ENCODE data around the gene AHDC1.

The AHDC1 gene

DNA sequence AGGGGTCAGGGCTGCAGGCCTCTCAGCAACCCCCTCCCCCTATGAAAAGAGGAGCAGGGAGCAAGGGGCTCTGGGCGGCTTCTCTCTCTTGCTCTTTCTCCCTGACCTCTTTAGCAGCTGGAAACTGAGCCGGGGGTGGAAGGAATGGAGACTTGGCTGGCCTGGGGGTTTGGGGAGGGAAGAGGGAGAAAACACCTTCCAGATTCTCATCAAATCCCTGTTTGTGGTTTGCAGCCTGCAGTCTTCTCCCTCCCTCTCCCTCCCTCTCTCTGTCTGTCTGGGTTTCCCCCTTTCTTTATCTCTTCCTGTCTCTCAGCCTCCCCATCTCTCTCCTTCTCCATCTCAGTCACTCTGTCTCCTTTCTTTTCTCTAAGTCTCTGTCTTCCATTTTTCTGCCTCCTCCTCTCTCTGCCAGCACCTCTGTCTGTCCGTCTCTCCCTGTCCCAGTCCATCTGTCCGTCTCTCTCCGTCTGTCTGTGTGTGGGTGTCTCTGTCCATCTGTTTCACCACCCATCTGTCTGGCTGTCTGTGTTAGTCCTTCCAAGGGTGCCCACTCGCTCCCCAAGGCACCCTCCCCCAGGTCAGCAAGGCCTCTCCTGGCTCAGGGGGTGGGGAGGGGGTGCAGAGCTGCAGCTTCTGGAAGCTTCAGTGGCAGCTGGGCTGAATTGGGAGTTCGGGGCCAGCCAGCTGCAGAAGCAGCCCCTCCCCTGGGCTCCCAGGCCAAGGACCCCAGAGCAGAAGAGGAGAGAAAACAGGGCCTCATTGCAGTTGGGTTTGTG, 6.2 kb downstream of the AHDC1 start:
- no peak for DNase-seq (ENCODE audit: low read depth)

DNA sequence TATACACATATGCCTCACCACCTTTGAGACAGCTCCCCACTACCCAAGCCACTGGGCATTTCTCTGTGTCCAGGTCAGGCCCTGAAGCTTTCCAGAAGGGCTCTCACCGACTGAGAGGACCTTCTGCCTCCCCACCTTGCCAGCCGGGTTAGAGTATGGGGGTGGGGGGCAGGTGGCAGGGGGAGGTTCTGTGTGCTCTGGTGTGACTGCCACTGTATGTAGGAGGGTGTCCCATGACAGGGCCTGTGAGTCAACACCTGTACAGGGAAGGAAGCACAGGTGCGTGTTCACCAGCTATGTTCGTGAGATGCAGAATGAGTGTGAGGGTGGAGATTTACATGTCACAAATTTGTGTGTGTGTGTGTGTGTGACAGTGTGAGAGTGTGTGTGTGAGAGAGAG, 7.0 kb downstream of the AHDC1 start:
- no peak for DNase-seq (ENCODE audit: low read depth)

DNA sequence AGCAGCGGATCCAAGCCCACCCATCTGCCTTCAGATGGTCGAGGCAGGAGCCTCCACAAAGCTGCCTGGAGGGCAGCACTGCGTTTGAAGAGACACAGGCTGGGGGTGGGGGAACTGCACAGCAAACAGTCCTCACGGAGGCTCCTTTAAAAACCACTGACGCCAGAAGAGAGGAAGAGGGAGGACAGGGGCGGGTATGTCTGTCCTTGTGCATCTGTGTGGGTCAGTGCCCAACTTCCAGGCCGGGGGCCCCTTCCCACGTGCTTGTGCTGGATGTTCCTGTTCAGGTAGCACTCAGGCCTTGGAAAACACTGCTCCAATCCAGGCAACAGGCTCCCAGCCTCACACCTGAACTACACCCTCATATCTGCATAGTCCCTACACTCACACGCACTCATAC, 7.7 kb downstream of the AHDC1 start:
- no peak for DNase-seq (ENCODE audit: low read depth)

DNA sequence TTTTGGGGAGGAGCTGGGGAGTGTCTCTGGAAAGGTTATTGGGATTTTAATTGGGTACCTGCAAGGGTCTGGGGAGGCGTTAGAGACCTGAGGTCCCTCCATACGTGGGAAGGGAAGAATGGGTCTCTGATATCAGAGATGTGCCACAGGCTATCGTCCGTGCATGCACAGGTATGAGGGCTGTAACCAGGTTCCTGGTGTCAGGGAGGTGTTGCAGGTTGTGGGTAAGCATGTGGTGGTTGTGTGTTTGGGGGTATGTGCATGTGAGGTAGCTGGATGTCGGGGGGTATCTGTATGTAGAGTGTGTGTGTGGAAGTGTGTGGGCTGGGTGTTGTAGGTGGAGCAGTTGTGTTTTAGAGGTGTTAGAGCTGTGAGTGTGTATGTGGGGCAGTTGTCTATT, 8.3 kb downstream of the AHDC1 start:
- no peak for DNase-seq (ENCODE audit: low read depth)

DNA sequence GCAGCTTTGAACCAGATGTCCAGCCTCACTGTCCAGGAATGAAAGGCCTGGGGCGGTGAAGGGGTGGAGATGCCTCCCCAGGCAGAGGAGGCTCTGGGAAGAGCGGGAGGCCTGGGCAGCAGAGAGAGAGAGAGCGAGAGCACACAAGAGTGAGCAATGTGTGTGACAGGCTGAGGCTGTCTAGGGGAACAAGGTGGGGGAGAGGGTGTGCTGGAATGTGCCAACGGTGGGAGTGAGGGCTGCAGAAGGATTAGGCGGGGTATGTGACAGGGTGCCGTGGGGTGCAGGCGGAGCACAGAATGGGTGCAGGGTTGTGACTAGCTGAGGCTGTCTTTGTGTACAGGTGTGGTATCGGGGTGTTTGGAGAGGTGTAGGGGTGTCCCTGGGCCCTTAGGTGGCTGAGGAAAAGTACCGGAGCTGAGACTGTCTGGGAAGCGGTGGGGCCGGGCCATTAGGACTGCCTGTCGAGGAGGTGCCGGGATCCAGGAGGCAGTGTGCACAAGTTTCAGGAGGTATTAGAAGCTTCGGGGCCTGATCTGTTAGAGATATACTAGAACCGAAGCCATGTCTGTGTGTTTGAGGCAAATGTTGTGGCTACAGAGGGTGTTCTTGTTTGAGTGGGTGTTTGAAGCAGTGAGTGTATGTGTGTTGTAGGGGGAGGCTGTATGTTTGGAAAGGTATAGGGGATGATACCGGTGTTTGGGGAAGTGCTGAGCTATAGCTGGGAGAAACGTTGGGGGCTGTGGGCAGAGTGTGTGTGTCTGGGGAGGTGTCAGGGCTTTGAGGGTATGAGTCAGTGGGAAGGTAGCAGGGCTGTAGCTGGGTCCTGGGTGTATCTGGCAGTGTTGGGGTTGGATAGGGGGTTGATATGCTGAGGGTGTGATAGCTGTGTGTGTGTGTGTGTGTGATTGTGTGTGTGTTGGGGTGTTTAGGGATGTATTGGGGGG, 9.1 kb downstream of the AHDC1 start:
- DNase-seq (ENCODE audit: low read depth), result peak; percentile 71

DNA sequence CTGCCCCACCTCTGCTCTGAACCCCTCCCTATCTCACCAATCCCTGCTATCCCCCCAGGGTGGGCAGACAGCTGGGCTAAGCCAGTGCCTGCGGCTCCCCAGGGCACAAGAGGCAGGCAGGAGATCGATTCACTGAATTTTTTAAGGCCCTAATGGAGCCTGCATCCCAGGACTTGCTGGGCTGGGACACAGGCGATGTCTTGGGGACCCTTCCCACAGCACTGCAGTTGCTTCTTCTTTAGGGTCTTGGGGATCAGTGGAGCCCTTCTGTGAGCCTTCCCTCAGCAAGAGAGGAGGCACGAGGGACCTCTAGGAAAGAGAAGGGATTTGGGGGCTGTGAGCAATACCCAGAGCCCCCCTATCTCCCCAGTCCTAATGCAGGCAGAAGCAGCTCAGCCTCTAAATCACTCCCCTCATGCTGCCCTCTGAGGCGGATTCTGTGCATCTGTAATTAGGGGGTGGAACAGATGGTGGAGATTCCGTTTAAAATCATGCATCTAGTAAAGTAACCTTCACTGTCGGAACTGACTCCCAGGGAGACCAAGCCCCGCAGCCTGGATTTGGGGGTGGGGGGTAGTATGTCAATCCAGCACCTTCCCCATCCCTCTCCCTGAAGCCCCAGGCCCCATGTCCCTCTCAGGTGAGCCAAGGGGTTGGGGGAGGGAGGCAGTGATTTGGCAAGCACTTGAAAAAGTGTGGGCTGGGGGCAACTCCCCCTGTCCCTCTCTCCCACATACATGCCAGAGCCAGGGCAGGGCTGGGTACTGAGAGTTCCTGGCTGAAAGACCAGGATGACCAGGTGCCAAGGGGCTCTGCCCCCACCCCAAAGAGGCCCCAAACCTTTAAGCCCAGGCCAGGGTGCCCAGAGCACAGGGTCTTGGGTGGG, 10.0 kb downstream of the AHDC1 start:
- no peak for DNase-seq (ENCODE audit: low read depth)

DNA sequence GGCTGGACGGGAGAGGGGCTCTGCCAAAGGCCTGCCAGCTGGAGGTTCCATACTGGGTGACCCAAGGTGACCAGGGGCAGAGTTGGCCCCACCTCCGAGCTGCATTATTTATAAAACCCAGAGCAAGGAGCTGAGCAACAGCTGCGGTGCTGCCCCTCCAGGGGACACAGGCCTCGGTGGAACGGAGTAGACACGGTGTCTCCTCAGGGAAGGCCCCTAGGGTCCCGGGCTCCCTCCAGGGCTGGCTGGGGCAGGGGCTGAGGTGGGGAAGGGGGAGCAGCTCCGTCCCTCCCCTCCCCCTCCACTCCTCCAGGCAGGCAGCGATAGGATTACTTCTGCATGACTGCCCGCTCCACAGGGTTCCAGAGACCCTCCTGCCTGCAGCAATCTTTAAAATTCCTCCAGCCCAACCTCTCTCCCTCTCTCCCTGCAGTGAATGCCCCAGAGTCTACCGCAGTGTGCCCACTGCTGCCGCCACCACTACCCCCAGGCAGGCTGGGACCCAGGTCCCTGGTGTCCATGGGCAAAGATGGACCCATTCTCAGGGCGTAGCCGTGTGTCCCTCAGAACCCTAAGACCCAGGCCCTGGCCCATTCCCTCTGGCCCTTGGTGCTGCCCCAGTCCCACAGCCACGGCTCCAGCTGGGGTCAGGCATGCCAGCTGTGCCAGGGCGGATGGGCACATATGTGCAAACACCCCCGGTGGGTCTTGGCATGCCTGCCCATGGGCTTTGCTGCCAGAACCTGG, 10.8 kb downstream of the AHDC1 start:
- no peak for DNase-seq (ENCODE audit: low read depth)

DNA sequence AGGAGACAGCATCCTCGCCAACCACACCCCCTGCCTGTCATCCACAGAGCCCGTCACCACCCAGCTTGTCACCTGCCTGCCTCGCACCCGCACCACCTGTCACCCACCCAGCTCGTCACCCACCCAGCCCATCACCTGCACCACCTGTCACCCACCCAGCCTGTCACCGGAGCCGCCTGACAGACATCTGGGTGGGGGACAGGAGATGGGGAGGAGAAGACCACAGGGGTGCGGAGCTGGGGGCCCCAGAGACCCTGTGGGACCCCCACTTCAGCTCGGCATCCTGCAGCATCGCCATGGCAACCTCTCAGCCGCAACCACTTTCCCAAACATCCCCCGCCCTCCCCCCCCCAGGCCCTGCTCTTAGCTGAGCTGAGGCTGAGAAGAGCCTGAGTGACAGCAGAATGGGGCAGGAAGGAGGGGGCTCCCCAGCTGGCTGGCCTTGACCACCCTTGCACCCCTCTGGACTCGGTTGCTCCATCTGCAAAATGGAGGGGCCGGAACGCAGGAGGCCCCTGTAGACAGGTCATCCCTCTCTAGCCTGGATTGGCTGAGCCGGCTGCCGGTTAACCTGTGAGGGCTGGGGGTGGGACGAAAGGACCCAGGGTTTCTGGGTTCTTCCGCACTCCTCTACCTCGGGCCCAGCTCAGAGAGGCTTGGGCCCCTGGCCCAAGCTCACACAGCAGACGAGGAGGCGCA, 11.6 kb downstream of the AHDC1 start:
- no peak for DNase-seq (ENCODE audit: low read depth)

DNA sequence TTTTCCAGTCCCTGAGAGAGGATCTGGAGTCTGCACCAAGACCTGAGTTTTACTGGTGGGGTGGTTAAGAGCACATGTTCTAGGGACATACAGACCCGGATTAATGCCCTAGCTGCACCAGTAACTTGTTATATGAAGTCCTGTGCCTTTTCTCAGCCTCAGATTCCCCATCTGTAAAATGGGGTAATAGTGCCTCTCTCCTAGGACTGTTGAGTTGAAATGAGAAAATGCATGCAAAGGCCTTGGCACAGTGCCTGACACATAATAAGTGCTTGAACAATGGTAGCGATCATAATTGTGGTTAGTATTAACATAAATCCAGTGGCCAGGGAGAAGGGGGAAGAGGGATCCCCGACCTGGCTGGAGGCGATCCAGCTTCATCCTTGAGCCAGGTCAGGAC, 12.3 kb downstream of the AHDC1 start:
- DNase-seq (ENCODE audit: low read depth), result peak; percentile 36

DNA sequence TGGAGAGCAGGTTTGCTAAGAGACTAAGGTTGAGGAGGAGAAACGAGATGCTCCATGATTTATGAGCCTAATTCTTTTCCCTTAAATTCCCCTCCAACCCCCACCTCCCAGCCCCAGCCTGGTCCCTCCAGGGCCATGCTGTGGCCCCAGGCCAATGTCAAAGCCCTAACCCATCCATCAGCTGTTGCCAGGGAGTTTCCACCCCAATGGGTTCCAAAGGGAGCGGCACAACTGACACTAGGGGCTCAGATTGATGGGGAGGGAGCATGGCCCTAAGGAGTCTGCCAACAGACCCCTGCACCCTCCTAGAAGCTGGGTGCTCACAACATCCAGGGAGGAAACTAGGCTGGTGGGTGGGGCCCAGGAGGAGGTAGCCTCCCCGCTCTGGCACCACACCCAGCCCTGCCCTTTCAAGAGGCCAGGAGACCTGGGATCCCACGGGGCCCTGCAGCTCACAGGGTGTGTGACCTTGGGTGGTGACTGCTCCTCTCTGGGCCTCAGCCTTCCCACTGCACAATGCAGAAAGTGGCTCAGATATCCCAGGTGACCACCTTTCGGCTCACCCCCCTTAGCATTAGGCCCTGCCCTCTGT, 12.9 kb downstream of the AHDC1 start:
- no peak for DNase-seq (ENCODE audit: low read depth)

DNA sequence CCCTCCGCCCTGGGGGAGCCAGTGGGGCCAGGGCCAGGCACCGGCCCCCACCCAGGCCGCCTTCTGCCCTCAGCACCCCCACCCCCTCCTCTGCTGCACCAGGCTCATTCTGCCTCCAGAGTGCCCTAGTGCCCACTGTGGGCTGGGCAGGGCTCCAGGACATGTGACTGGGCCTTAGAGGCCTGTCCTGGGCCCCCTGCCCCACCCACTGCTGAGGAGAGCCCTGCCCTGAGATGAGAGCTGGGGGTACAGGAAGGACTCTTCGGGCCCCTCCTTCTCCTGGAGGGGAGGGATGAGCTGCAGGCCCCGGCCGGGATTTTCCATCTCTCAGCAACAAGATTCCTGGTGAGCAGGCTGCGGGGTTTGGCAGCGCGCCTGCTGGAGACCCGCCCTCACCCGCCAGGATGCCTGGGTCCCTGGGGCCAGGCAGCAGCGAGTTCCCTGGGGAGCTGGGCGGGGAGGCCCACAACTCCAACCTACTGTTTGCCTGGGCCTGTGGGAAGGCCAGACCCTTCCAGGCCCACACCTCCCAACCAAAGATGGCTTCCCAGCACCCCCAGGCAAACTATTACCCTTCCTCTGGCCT, 14.0 kb downstream of the AHDC1 start:
- DNase-seq (ENCODE audit: low read depth), result no peak

DNA sequence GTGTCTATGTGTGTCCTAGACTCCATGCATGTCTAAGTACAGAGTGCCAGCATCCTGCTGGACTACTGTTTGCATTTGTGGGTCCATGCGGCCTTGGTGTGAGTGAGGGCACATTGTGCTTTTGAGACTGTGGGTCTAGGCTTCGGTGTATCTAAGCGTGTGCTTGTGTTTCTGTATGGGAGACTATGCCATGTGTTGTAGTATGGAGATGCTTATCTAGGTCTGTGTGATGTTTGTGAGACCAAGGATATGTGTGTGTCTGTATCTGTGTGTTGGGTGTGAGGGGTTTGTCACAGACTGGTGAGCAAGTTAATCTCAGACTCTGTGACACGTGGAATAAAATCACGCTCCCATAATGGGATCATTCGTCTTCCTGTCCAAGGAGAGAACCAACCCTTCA, 14.5 kb downstream of the AHDC1 start:
- DNase-seq (ENCODE audit: low read depth), result no peak

DNA sequence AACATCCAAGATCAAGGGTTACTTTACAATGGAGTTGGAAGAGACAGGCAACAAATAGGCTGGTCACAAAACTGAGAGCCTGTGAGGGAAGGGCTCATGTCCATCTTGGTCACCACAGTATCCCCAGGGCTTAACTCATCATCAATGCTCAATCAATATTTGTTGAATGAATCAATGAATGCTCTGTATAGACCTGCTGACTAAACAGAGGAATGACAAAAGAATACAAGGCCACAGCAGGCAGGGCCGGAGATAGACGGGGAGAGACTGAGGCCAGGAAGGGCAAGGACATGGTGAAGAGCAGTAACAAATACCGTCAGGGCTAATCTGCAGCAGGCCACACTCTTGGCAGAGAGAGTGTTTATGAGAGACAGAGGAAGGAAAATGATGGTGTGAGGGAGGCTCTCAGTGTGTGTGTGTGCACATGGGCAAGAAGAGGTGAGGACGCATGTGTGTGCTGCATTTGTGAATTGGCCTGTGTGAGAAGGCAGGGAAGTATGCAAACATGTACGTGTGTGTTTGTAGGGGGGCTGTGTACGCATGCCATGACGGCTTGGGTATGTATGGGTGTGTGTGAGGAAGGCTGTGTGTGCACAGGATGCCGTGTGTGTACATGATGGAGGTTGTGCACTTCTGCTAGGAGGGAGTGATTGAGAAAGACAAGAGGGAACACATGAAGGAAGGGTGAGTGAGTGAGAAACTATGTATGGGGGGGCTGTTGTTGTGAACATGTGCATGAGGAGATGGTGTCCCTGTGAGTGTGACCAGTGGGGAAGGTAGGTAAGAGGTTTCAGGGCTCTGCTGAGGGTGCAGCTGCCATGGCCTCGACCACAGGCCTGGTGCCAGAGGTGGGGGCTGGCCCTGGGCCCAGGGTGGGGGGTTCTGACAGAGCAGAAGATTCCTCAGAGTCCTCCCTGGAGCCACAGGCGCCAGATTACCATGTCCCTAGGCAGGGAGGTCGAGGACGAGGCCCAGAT, 15.4 kb downstream of the AHDC1 start:
- no peak for DNase-seq (ENCODE audit: low read depth)

DNA sequence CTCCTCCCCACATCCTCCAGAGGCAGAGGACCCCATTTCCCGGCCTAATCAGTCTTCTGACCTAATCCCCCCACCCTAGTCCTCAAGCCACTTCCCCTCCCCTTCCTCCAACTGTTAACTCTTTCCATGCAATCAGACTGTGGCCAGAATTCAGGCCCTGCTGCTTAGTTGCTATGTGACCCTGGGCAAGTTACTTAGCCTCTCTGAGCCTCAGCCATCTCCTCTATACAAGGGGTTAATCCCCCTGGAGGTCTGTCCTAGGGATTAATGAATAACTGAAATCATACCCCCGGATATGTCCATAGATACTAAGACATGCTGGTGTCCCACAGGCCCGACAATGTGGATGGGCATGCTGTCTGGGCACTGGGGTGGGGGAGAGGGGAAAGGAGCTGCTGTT, 18.3 kb downstream of the AHDC1 start:
- DNase-seq (ENCODE audit: low read depth), result no peak

DNA sequence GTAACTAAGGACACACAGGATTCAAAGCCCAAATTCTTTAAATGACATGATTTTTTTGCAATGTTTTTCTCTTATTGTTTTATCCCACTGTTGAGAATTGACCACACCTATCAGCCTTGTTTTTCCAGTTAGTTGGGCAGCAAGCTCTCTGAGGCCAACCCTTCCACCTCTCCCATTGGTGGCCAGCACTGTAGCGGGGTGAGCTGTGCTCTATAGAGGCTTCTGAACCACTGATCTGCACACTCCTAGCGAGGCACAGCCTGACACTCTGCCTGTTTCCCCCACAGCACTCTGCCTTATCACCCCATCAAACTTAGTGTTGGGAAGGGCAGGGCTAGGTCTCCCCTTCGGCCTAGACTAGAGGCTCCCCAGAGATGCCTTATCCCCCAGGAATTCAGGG, 19.5 kb downstream of the AHDC1 start:
- DNase-seq (ENCODE audit: low read depth), result no peak

DNA sequence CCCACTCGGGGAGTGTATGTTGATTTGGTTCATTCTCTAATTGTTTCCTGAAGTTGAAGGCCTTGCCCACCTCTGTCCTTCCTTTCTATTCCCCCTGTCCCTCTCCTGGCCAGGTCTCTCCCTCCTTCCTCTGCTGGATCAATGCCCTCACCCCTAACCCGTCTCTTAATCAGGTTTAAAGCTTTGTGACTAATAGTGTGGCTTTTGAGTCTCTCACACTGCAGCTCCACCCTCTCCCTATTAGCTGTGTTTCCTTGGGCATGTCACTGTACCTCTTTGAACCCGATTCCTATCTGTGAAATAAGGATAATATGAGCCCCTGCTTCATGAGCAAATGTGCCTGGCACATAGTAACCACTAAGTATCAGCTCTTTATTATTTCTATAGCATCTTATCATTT, 20.5 kb downstream of the AHDC1 start:
- DNase-seq (ENCODE audit: low read depth), result no peak

DNA sequence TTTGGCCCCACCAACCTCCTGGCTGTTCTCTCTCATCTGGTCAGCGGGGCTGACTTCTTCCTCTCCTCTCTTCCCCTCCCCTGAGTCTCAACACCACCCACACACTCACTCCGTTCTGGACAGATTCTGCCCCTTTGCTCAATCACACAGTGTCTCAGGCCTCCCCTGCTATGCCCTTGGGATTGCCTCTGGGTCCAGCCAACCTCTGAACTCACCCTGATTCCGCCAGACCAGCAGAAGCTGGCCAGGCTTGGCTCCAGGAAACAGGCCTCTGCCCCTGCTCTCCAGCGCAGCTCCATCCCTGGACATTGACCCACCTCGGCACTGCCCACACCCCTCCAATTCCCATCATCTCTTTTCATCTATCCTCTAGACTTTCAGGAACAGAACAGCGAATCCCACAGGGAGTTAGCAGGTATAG, 22.1 kb downstream of the AHDC1 start:
- DNase-seq (ENCODE audit: low read depth), result no peak

DNA sequence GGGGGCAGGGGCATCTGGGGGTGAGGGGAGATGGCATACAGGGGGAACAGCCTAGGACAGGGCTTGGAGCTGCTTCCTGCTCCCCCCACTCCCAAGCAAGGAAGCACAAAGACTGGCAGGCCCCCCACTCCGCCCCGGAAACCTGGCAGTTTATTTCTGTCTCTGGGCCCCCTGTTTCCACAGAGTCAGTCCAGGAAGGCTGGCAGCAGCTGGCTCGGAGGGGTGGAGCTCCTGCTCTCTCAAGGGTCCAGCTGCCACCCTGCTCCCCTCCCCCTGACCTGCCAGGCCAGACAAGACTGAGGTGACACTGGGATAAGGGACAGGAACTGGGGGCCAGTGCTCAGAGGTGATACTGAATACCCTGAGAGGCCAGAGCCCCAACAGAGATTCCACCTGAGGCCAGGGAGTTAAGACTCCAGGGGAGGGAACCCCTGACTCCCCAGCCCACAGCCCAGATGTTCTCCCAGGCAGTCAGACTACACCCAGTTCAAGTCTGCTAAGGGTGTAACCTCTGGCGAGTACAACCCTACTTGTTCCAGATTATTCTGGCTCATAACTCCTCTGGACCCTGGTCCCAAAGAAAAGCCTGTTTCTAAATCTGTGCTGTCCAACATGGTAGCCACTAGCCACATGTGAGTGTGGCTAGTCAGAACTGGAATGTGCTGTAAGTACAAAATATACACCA, 26.3 kb downstream of the AHDC1 start:
- DNase-seq (ENCODE audit: low read depth), result no peak
